ENCODE results near the gene GAS6. TPM values are rescaled to one million over a fixed set of nuclear protein-coding genes. Genes with fewer than 3 reads are reported as not detected.

Gene GAS6
- total RNA-seq, 4 donors from 2014 or later = 317 to 697 (median 547) TPM

DNA sequence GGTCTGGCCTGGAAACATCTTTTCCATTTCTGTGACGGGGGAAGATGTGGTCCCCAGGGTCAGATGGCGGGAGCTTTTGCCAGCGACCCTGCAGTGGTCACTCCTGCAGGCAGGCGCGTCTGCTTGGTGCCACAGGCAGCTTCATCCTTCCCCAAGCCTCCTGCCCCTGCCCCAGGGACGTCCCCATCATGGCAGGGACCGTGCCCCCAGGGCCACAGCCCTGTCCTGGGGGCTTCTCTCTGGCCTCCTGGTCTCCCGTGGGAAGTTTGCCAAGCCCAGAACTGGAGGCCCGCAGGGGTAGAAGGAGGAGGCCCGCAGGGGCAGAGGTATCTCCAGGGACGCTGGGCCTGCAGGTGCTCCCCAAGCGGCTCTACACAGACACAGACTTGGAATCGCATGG is 57.4 kb downstream of the GAS6 start:
- 80 to 95% methylated on average over 10 to 13 of the region's 13 CpGs for WGBS, 2 donors
- Histone ChIP-seq H3K27ac (no peak overlapping the region), H3K9me3 (peaks cover 0 to 23% (median 0%) of the 10 kb centered on the region in 4 donors), H3K27me3 (no peaks in the 10 kb centered on the region), H3K4me3 (no peak overlapping the region), H3K36me3 (no peaks in the 10 kb centered on the region), H3K4me1 (peaks cover 0 to 16% (median 0%) of the 10 kb centered on the region in 4 donors)
- DNase-seq (ENCODE audit: low spot score in 2 of 2) = no peak
- TF ChIP-seq POLR2A (IDR thresholded peaks at IDR 0.05) = no peak
- TF ChIP-seq CTCF (IDR thresholded peaks at IDR 0.05) = no peak
- no peak for TF ChIP-seq EP300 (IDR thresholded peaks at IDR 0.05)

- Histone ChIP-seq H3K27me3 (no peaks in the 10 kb centered on the region), H3K9me3 (peaks cover 0 to 23% (median 0%) of the 10 kb centered on the region in 4 donors), H3K4me3 (no peak overlapping the region), H3K27ac (no peak overlapping the region), H3K36me3 (no peaks in the 10 kb centered on the region), H3K4me1 (peaks cover 0 to 16% (median 0%) of the 10 kb centered on the region in 4 donors)
- 92 to 93% methylated on average over 10 to 11 of the region's 11 CpGs for WGBS, 2 donors
- DNase-seq (ENCODE audit: low spot score in 2 of 2) = no peak
- TF ChIP-seq EP300 (IDR thresholded peaks at IDR 0.05) (no peak), CTCF (IDR thresholded peaks at IDR 0.05) (no peak), POLR2A (IDR thresholded peaks at IDR 0.05) (no peak)
Measured at GRCh38 chr13:113806104-113806471, 57.8 kb downstream of the GAS6 start.

DNA sequence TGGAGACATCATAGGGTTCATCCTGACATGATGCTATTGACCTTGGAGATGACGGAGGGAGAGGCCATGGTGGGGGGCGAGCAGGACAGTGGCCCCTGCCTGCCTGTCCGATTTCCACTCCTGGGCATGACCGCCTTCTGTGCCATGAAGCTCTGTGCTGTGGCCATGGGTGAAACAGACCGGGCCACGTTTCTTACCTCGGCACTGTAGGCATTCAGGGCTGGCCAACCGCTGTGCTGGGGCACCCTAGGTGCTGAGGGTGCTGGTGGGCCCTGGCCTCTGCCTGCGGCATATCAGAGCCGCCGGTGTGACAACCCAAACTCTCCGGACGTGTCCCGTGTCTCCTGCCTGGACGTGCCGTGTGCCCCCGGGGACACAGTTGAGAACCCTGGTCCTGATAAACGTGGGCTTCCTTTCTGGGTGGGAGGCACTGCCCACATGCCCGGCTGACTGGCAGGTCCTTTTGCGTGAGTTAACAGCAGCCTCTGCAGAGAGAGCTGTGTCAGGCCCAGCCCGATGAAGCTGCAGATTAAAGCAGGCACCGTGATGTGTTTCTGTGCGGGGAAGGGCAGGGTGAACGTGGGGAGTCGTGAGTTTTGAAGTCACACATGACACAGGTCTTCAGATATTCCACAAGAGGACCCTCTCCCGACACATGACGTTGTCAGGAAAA is 58.3 kb downstream of the GAS6 start:
- DNase-seq (ENCODE audit: low spot score in 2 of 2) = no peak
- TF ChIP-seq POLR2A (IDR thresholded peaks at IDR 0.05) (no peak), CTCF (IDR thresholded peaks at IDR 0.05) (no peak), EP300 (IDR thresholded peaks at IDR 0.05) (no peak)
- H3K36me3 ChIP-seq = no peaks in the 10 kb centered on the region
- H3K27ac ChIP-seq = no peak overlapping the region
- H3K9me3 ChIP-seq = peaks cover 0 to 23% (median 0%) of the 10 kb centered on the region in 4 donors
- no peak overlapping the region for H3K4me3 ChIP-seq
- peaks cover 0 to 16% (median 0%) of the 10 kb centered on the region in 4 donors for H3K4me1 ChIP-seq
- H3K27me3 ChIP-seq = no peaks in the 10 kb centered on the region
- 87 to 96% methylated on average over 15 to 16 of the region's 27 CpGs for WGBS, 2 donors

GRCh38 chr13:113804703-113805430 is 59.0 kb downstream of the GAS6 start:
- H3K4me3 ChIP-seq = no peak overlapping the region
- H3K36me3 ChIP-seq = no peaks in the 10 kb centered on the region
- H3K27ac ChIP-seq = no peak overlapping the region
- WGBS, 2 donors = 89 to 92% methylated on average over 37 to 39 of the region's 39 CpGs
- H3K9me3 ChIP-seq = peaks cover 0 to 22% (median 0%) of the 10 kb centered on the region in 4 donors
- DNase-seq (ENCODE audit: low spot score in 2 of 2) = no peak
- no peaks in the 10 kb centered on the region for H3K27me3 ChIP-seq
- peaks cover 0 to 16% (median 0%) of the 10 kb centered on the region in 4 donors for H3K4me1 ChIP-seq
- TF ChIP-seq EP300 (IDR thresholded peaks at IDR 0.05) = no peak
- TF ChIP-seq POLR2A (IDR thresholded peaks at IDR 0.05) = no peak
- no peak for TF ChIP-seq CTCF (IDR thresholded peaks at IDR 0.05)
